ENCODE data around the gene ANKRD34B. TPM values are rescaled to one million over a fixed set of nuclear protein-coding genes. Genes with fewer than 3 reads are reported as not detected.
A peak's percentile ranks its signal among the peaks of the same experiment; 100 is the strongest.

ANKRD34B gene
- total and polyA plus RNA-seq, 2 of the 13 experiments (the other 11 are each of a cell fraction or from before 2014, with no cell fraction given) = 0.01 to 0.04 TPM

DNA sequence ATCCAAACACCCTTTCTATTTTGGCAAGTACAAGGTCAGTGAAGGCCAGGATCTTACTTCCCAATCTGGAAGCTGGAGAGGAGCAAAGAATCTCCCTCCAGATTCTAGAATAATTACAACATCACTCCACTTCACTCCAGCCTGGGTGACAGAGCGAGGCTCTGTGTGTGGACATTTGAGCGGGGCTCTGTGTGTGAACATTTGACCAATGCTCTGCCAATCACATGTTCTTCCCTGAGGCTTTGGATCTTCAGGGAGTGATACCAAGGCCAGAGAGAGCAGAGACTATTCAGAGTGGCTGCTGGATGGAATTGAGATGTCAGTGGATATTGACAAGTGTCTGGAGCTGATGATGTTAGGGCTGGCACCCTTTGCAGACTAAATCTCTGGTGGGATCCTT is 24.7 kb upstream of the ANKRD34B start:
- peak; percentile 53 for ATAC-seq
- no peak overlapping the region for H3K27ac ChIP-seq (ENCODE audit: extremely low read length, insufficient read depth, low read length)

DNA sequence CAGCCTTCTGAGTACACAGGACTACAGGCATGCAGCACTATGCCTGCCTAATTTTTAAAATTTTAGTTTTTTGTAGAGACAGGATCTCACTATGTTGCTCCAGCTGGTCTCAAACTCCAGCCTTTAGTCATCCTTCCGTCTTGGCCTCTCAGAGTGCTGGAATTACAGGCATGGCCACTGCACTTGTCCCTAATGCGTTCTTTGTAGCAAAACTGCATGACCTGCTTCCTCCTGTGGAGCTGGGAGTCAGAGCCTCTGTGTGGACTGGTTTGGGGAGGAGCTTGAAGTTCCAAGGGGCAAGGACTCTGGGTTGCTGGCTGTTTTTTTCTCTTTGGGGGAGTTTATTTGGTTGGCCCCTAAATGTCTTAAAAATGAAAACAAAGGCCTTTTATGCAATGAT is 22.7 kb upstream of the ANKRD34B start:
- FAIRE-seq (peak; percentile 12), ATAC-seq (peak; percentile 89), DNase-seq (ENCODE audit: low spot score) (peak; percentile 24)
- Histone ChIP-seq H3K79me2 (ENCODE audit: insufficient read depth, low read length) (no peaks in the 10 kb centered on the region), H4K20me1 (ENCODE audit: insufficient read depth, low read length) (no peaks in the 10 kb centered on the region), H3K4me1 (ENCODE audit: insufficient read depth, low read length) (peaks cover 61% of the 10 kb centered on the region), H3K9ac (ENCODE audit: insufficient read depth, low read depth, low read length) (no peak overlapping the region), H2AFZ (ENCODE audit: low read length) (peak overlapping the region; percentile 62), H3K4me2 (ENCODE audit: low read depth, low read length) (peak overlapping the region; percentile 59), H3K9me3 (ENCODE audit: low read length) (no peaks in the 10 kb centered on the region), H3K27me3 (ENCODE audit: control insufficient read depth in 1 of 2, insufficient read depth in 2 of 2, low read length in 2 of 2) (no peaks in the 10 kb centered on the region), H3K36me3 (replicated peaks in 1 of 2; ENCODE audit: control insufficient read depth in 1 of 2, insufficient read depth in 2 of 2, low read length in 2 of 2) (no peaks in the 10 kb centered on the region), H3K4me3 (replicated peaks in 1 of 3; ENCODE audit: insufficient read depth in 1 of 3, low read depth in 2 of 3, low read length in 3 of 3) (peak overlapping the region in 2 of 3 experiments; percentile 24 to 26; a peak in 1 of 6 replicates), H3K27ac (ENCODE audit: extremely low read length, insufficient read depth, low read length) (peak overlapping the region; percentile 13)
- intact Hi-C loops (cut with micrococcal nuclease; ENCODE audit: unreplicated experiment) = loop anchor here (10.0 kb wide), 1 partner anchor 62 kb away; the partner anchor contains the start of genes DHFR and MSH3
- 0% methylated on average over 2 of the region's 2 CpGs for WGBS (ENCODE audit: low lambda C conversion rate)
- in situ Hi-C loops (cut with HindIII; ENCODE audit: extremely low pct_ligation_motif_present, low pct_unique_long_range_greater_than_20kb) = no loop called here
- BruUV-seq (replicated peaks) = no TSS peak
- POLR2A ChIA-PET = interaction anchor here (1.5 kb wide), 1 partner anchor 39 kb away, joined by 4 read pairs; no protein-coding TSS in a partner anchor
- CTCF ChIA-PET (ENCODE audit: low intra/inter-chr PET ratio, low total read pairs) = no interaction called here
- TF ChIP-seq FOXO1 (CRISPR knock-in tag; IDR thresholded peaks at IDR 0.05) (no peak), ATM (IDR thresholded peaks at IDR 0.05; ENCODE audit: borderline replicate concordance) (no peak), CC2D1A (CRISPR knock-in tag; IDR thresholded peaks at IDR 0.05) (no peak), CBX5 (CRISPR knock-in tag; IDR thresholded peaks at IDR 0.05; ENCODE audit: borderline replicate concordance) (no peak), SAFB2 (CRISPR knock-in tag; IDR thresholded peaks at IDR 0.05; ENCODE audit: borderline replicate concordance, low read depth) (no peak)
- TF ChIP-seq, protein P1, sequence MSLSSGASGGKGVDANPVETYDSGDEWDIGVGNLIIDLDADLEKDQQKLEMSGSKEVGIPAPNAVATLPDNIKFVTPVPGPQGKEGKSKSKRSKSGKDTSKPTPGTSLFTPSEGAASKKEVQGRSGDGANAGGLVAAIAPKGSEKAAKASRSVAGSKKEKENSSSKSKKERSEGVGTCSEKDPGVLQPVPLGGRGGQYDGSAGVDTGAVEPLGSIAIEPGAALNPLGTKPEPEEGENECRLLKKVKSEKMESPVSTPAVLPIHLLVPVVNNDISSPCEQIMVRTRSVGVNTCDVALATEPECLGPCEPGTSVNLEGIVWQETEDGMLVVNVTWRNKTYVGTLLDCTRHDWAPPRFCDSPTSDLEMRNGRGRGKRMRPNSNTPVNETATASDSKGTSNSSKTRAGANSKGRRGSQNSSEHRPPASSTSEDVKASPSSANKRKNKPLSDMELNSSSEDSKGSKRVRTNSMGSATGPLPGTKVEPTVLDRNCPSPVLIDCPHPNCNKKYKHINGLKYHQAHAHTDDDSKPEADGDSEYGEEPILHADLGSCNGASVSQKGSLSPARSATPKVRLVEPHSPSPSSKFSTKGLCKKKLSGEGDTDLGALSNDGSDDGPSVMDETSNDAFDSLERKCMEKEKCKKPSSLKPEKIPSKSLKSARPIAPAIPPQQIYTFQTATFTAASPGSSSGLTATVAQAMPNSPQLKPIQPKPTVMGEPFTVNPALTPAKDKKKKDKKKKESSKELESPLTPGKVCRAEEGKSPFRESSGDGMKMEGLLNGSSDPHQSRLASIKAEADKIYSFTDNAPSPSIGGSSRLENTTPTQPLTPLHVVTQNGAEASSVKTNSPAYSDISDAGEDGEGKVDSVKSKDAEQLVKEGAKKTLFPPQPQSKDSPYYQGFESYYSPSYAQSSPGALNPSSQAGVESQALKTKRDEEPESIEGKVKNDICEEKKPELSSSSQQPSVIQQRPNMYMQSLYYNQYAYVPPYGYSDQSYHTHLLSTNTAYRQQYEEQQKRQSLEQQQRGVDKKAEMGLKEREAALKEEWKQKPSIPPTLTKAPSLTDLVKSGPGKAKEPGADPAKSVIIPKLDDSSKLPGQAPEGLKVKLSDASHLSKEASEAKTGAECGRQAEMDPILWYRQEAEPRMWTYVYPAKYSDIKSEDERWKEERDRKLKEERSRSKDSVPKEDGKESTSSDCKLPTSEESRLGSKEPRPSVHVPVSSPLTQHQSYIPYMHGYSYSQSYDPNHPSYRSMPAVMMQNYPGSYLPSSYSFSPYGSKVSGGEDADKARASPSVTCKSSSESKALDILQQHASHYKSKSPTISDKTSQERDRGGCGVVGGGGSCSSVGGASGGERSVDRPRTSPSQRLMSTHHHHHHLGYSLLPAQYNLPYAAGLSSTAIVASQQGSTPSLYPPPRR (CRISPR knock-in tag; IDR thresholded peaks at IDR 0.05; ENCODE audit: borderline replicate concordance) = 0 out of 2 replicates have a peak, but pooled peaks have one; percentile 22

More for the DNA sequence above, 24.7 kb upstream of the ANKRD34B start:
- Histone ChIP-seq H3K4me3 (replicated peaks in 1 of 3; ENCODE audit: insufficient read depth in 1 of 3, low read depth in 2 of 3, low read length in 3 of 3) (no peak overlapping the region), H3K4me2 (ENCODE audit: low read depth, low read length) (0 out of 2 replicates have a peak overlapping the region, but pooled peaks have one; percentile 2), H3K36me3 (replicated peaks in 1 of 2; ENCODE audit: control insufficient read depth in 1 of 2, insufficient read depth in 2 of 2, low read length in 2 of 2) (no peaks in the 10 kb centered on the region), H3K4me1 (ENCODE audit: insufficient read depth, low read length) (peaks cover 44% of the 10 kb centered on the region), H3K27me3 (ENCODE audit: control insufficient read depth in 1 of 2, insufficient read depth in 2 of 2, low read length in 2 of 2) (no peaks in the 10 kb centered on the region), H3K9ac (ENCODE audit: insufficient read depth, low read depth, low read length) (no peak overlapping the region), H3K9me3 (ENCODE audit: low read length) (no peaks in the 10 kb centered on the region), H4K20me1 (ENCODE audit: insufficient read depth, low read length) (no peaks in the 10 kb centered on the region), H2AFZ (ENCODE audit: low read length) (no peak overlapping the region), H3K79me2 (ENCODE audit: insufficient read depth, low read length) (no peaks in the 10 kb centered on the region)
- FAIRE-seq = no peak
- WGBS (ENCODE audit: low lambda C conversion rate) = 6% methylated on average over 2 of the region's 2 CpGs
- in situ Hi-C loops (cut with HindIII; ENCODE audit: extremely low pct_ligation_motif_present, low pct_unique_long_range_greater_than_20kb) (no loop called here), intact Hi-C loops (cut with micrococcal nuclease; ENCODE audit: unreplicated experiment) (loop anchor here (10.0 kb wide), 1 partner anchor 60 kb away; the partner anchor contains the start of genes DHFR and MSH3)
- DNase-seq (ENCODE audit: low spot score) = no peak
- CTCF ChIA-PET (ENCODE audit: low intra/inter-chr PET ratio, low total read pairs) = no interaction called here
- BruUV-seq (replicated peaks) = no TSS peak
- TF ChIP-seq, protein P2, sequence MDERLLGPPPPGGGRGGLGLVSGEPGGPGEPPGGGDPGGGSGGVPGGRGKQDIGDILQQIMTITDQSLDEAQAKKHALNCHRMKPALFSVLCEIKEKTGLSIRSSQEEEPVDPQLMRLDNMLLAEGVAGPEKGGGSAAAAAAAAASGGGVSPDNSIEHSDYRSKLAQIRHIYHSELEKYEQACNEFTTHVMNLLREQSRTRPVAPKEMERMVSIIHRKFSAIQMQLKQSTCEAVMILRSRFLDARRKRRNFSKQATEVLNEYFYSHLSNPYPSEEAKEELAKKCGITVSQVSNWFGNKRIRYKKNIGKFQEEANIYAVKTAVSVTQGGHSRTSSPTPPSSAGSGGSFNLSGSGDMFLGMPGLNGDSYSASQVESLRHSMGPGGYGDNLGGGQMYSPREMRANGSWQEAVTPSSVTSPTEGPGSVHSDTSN (CRISPR knock-in tag; IDR thresholded peaks at IDR 0.05) = peak; percentile 47
- TF ChIP-seq, protein P3, sequence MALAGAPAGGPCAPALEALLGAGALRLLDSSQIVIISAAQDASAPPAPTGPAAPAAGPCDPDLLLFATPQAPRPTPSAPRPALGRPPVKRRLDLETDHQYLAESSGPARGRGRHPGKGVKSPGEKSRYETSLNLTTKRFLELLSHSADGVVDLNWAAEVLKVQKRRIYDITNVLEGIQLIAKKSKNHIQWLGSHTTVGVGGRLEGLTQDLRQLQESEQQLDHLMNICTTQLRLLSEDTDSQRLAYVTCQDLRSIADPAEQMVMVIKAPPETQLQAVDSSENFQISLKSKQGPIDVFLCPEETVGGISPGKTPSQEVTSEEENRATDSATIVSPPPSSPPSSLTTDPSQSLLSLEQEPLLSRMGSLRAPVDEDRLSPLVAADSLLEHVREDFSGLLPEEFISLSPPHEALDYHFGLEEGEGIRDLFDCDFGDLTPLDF (CRISPR knock-in tag; IDR thresholded peaks at IDR 0.05) = no peak
- POLR2A ChIA-PET = interaction anchor here (0.7 kb wide), 1 partner anchor 60 kb away, joined by 3 read pairs; the partner anchor contains the start of gene DHFR
